Liver (tissue), 9 donors: ENCODE data around the gene PSME3IP1. TPM values are rescaled to one million over a fixed set of nuclear protein-coding genes. Genes with fewer than 3 reads are reported as not detected.

ENCODE experiments used
- DNase-seq: peaks from one replicate; pipeline ENCODE4 v3.0.0-alpha.2; 2017; ENCODE audit warnings: low spot score
- H3K27ac ChIP-seq, 2 donors: one replicate each; pipeline ENCODE4 v1.7.0; 2013; ENCODE audit warnings: inconsistent platforms in 2 of 2, low read length in 2 of 2, control low read depth in 1 of 2, low read depth in 1 of 2, mild to moderate bottlenecking in 1 of 2
- H3K27me3 ChIP-seq, 4 donors: one replicate each; pipeline versions ENCODE4 v1.6.1 to v1.7.0; 2013; ENCODE audit warnings: low read length in 3 of 4, inconsistent platforms in 1 of 4, mild to moderate bottlenecking in 1 of 4, moderate library complexity in 1 of 4; ENCODE audit not compliant: control insufficient read depth in 4 of 4, insufficient read depth in 4 of 4
- H3K36me3 ChIP-seq, 4 donors: one replicate each; pipeline versions ENCODE4 v1.6.1 to v1.7.0; 2013; ENCODE audit warnings: low read length in 3 of 4, mild to moderate bottlenecking in 3 of 4, low read depth in 1 of 4, moderate library complexity in 1 of 4; ENCODE audit not compliant: control insufficient read depth in 4 of 4, insufficient read depth in 3 of 4
- H3K4me1 ChIP-seq, 4 donors: one replicate each; pipeline versions ENCODE4 v1.6.1 to v1.7.0; 2013; ENCODE audit warnings: low read length in 3 of 4, mild to moderate bottlenecking in 3 of 4, moderate library complexity in 1 of 4; ENCODE audit not compliant: control insufficient read depth in 4 of 4, insufficient read depth in 4 of 4
- H3K4me3 ChIP-seq, 3 donors: one replicate each; pipeline versions ENCODE4 v1.6.1 to v1.7.0; 2013; ENCODE audit warnings: low read length in 3 of 3, control low read depth in 1 of 3, low read depth in 1 of 3, mild to moderate bottlenecking in 1 of 3
- H3K9ac ChIP-seq, 2 donors: one replicate each; pipeline ENCODE4 v1.7.0; 2013; ENCODE audit warnings: low read length in 2 of 2, mild to moderate bottlenecking in 2 of 2, moderate library complexity in 2 of 2, control low read depth in 1 of 2, low read depth in 1 of 2
- H3K9me3 ChIP-seq, 4 donors: one replicate each; pipeline versions ENCODE4 v1.6.1 to v1.7.0; 2013; ENCODE audit warnings: low read length in 3 of 4; ENCODE audit not compliant: control insufficient read depth in 4 of 4
- EGR1 ChIP-seq, 2 donors: IDR thresholded peaks; 2 replicates each; pipeline ENCODE4 v1.6.1; 2016 to 2018; ENCODE audit warnings: antibody characterized with exemption in 2 of 2, low read depth in 2 of 2
- FOXA1 ChIP-seq: IDR thresholded peaks from 2 replicates; pipeline ENCODE4 v1.6.1; 2016; ENCODE audit warnings: antibody characterized with exemption
- FOXA2 ChIP-seq: IDR thresholded peaks from 2 replicates; pipeline ENCODE4 v1.6.1; 2016; ENCODE audit warnings: antibody characterized with exemption
- GABPA ChIP-seq, 2 donors: IDR thresholded peaks in 1 of 2; conservative IDR thresholded peaks in 1 of 2; 2 replicates each; pipeline ENCODE4 v1.6.1; 2016; ENCODE audit warnings: antibody characterized with exemption in 2 of 2, mild to moderate bottlenecking in 1 of 2, moderate library complexity in 1 of 2
- HNF4A ChIP-seq, 2 donors: conservative IDR thresholded peaks; 2 replicates each; pipeline ENCODE4 v1.6.1; 2016; ENCODE audit warnings: antibody characterized with exemption in 2 of 2, mild to moderate bottlenecking in 2 of 2
- HNF4G ChIP-seq: IDR thresholded peaks from 2 replicates; pipeline ENCODE4 v1.6.1; 2016; ENCODE audit warnings: antibody characterized with exemption
- JUND ChIP-seq, 2 donors: IDR thresholded peaks; 2 replicates each; pipeline ENCODE4 v1.6.1; 2016; ENCODE audit warnings: antibody characterized with exemption in 2 of 2
- NR2F2 ChIP-seq: IDR thresholded peaks from 2 replicates; pipeline ENCODE4 v1.6.1; 2016; ENCODE audit warnings: antibody characterized with exemption
- RAD21 ChIP-seq, 2 donors: IDR thresholded peaks; 2 replicates each; pipeline ENCODE4 v1.6.1; 2016; ENCODE audit warnings: antibody characterized with exemption in 2 of 2, mild to moderate bottlenecking in 2 of 2
- RXRA ChIP-seq, 2 donors: IDR thresholded peaks; 2 replicates each; pipeline ENCODE4 v1.6.1; 2017 to 2018; ENCODE audit warnings: antibody characterized with exemption in 2 of 2, mild to moderate bottlenecking in 1 of 2
- SP1 ChIP-seq: IDR thresholded peaks from 2 replicates; pipeline ENCODE4 v1.6.1; 2018; ENCODE audit warnings: antibody characterized with exemption, mild to moderate bottlenecking
- TAF1 ChIP-seq: conservative IDR thresholded peaks from 2 replicates; pipeline ENCODE4 v1.6.1; 2016; ENCODE audit warnings: antibody characterized with exemption, mild to moderate bottlenecking
- YY1 ChIP-seq: IDR thresholded peaks from 2 replicates; pipeline ENCODE4 v1.6.1; 2016; ENCODE audit warnings: antibody characterized with exemption, mild to moderate bottlenecking
- WGBS: extraction: QIAGEN DNeasy Blood & Tissue Kit; methylation state at CpG from one replicate; pipeline ENCODE4 v1.1.7; 2013; 5-methylcytosine and 5-hydroxymethylcytosine counted together
- polyA plus RNA-seq, 2 donors: library from polyadenylated mRNA; stranded (reverse) in 1 of 2; unstranded in 1 of 2; fragments of 200-250 nt in 1 of 2; fragments of >200 nt in 1 of 2; fragmentation: Nextera tagmentation in 1 of 2; extraction: Ambion mirVana in 1 of 2; gene quantifications; one replicate each; pipeline versions ENCODE4 v1.2.1 to v1.2.3, GENCODE V29; 2013 to 2015
- total RNA-seq, 2 donors: library from RNA; depleted of rRNA; stranded (reverse); fragments of >200 nt; gene quantifications; one replicate each; pipeline ENCODE4 v1.2.3, GENCODE V29; 2014
- TF ChIP-seq, protein P1 (sequence below): IDR thresholded peaks from 2 replicates; pipeline ENCODE4 v1.6.1; 2016; ENCODE audit warnings: antibody characterized with exemption
- TF ChIP-seq, protein P2 (sequence below): fragments of 150-350 bp; IDR thresholded peaks from 2 replicates; pipeline ENCODE4 v1.5.1; 2017; ENCODE audit warnings: improper control_type of control experiment, low read depth, low read length; ENCODE audit not compliant: missing input control
- TF ChIP-seq, protein P3 (sequence below): IDR thresholded peaks from 2 replicates; pipeline ENCODE4 v1.6.1; 2016; ENCODE audit warnings: antibody characterized with exemption, mild to moderate bottlenecking
- TF ChIP-seq, protein P4 (sequence below): IDR thresholded peaks from 2 replicates; pipeline ENCODE4 v1.6.1; 2016; ENCODE audit warnings: antibody characterized with exemption
- TF ChIP-seq, protein P5 (sequence below): IDR thresholded peaks from 2 replicates; pipeline ENCODE4 v1.6.1; 2016; ENCODE audit warnings: antibody characterized with exemption
- donor health status: healthy.
- donor health status: healthy.
- donor health status: healthy.
- donor health status: healthy.
- donor health status: healthy.

The PSME3IP1 gene
- total and polyA plus RNA-seq, 4 donors = 25.0 to 34.7 (median 25.8) TPM

DNA sequence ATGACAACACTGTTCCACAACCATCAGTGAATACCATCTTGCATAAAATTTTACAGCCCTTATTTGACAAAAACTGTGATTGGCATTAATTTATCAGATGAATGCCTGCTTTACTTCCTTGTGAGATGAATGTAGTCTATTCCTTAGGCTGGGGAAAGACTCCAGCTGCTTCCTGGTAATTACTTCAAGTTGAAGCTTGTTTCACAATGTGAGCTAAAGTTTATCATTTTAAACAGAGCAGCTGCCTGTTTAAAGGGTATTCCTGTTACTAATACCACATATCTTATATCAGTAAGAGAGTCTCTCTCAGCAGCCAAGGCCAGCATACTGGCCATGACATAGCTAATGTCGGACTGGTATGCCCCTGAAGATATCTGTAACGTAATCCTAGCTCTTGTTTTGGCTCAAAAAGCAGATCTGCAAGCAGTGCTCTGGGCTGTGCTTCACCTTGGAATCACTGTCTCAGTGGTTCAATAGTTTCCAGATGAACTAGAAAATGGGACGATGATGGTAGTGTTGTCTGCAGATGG lies 46.0 kb upstream of the PSME3IP1 start:
- no peaks in the 10 kb centered on the region for H3K9me3 ChIP-seq
- no peaks in the 10 kb centered on the region for H3K27me3 ChIP-seq
- no peak overlapping the region for H3K27ac ChIP-seq
- 96% methylated on average over 3 of the region's 3 CpGs for WGBS
- DNase-seq = no peak
- TF ChIP-seq GABPA (IDR thresholded peaks at IDR 0.05 in 1 of 2, conservative IDR thresholded peaks at IDR 0.05 in 1 of 2) (no peak), JUND (IDR thresholded peaks at IDR 0.05) (no peak), NR2F2 (no peak), HNF4G (no peak)
- TF ChIP-seq, protein P1, sequence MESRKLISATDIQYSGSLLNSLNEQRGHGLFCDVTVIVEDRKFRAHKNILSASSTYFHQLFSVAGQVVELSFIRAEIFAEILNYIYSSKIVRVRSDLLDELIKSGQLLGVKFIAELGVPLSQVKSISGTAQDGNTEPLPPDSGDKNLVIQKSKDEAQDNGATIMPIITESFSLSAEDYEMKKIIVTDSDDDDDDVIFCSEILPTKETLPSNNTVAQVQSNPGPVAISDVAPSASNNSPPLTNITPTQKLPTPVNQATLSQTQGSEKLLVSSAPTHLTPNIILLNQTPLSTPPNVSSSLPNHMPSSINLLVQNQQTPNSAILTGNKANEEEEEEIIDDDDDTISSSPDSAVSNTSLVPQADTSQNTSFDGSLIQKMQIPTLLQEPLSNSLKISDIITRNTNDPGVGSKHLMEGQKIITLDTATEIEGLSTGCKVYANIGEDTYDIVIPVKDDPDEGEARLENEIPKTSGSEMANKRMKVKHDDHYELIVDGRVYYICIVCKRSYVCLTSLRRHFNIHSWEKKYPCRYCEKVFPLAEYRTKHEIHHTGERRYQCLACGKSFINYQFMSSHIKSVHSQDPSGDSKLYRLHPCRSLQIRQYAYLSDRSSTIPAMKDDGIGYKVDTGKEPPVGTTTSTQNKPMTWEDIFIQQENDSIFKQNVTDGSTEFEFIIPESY = no peak
- H3K36me3 ChIP-seq = peaks cover 17 to 78% (median 60%) of the 10 kb centered on the region in 4 donors
- no peaks in the 10 kb centered on the region for H3K4me1 ChIP-seq
- no peak overlapping the region for H3K4me3 ChIP-seq
- H3K9ac ChIP-seq = no peak overlapping the region

DNA sequence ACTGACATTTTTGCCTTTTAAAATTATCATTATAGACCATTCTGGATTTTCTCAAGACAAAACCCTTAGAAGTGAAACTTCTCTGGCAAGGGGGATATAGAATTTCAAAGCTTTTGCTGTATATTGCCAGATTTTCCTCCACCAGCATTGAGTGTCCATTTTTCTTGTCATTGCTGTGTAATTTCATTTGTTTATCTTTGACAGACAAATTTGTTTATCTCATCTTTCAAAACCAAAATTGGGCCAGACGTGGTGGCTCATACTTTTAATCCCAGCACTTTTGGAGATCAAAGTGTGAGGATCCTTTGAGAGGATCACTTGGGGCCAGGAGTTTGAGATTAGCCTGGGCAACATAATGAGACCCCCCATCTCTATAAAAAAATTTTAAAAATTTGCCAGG lies 43.2 kb upstream of the PSME3IP1 start:
- no peaks in the 10 kb centered on the region for H3K27me3 ChIP-seq
- DNase-seq = no peak
- no peak overlapping the region for H3K4me3 ChIP-seq
- TF ChIP-seq RXRA (IDR thresholded peaks at IDR 0.05) (no peak), TAF1 (no peak), HNF4G (no peak), FOXA1 (no peak), RAD21 (IDR thresholded peaks at IDR 0.05) (no peak), EGR1 (IDR thresholded peaks at IDR 0.05; ENCODE audit: low read depth in 2 of 2) (no peak), YY1 (no peak), SP1 (no peak), FOXA2 (no peak), HNF4A (conservative IDR thresholded peaks at IDR 0.05) (no peak)
- TF ChIP-seq, protein P2, sequence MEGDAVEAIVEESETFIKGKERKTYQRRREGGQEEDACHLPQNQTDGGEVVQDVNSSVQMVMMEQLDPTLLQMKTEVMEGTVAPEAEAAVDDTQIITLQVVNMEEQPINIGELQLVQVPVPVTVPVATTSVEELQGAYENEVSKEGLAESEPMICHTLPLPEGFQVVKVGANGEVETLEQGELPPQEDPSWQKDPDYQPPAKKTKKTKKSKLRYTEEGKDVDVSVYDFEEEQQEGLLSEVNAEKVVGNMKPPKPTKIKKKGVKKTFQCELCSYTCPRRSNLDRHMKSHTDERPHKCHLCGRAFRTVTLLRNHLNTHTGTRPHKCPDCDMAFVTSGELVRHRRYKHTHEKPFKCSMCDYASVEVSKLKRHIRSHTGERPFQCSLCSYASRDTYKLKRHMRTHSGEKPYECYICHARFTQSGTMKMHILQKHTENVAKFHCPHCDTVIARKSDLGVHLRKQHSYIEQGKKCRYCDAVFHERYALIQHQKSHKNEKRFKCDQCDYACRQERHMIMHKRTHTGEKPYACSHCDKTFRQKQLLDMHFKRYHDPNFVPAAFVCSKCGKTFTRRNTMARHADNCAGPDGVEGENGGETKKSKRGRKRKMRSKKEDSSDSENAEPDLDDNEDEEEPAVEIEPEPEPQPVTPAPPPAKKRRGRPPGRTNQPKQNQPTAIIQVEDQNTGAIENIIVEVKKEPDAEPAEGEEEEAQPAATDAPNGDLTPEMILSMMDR = no peak
- TF ChIP-seq, protein P1 = no peak
- TF ChIP-seq, protein P3, sequence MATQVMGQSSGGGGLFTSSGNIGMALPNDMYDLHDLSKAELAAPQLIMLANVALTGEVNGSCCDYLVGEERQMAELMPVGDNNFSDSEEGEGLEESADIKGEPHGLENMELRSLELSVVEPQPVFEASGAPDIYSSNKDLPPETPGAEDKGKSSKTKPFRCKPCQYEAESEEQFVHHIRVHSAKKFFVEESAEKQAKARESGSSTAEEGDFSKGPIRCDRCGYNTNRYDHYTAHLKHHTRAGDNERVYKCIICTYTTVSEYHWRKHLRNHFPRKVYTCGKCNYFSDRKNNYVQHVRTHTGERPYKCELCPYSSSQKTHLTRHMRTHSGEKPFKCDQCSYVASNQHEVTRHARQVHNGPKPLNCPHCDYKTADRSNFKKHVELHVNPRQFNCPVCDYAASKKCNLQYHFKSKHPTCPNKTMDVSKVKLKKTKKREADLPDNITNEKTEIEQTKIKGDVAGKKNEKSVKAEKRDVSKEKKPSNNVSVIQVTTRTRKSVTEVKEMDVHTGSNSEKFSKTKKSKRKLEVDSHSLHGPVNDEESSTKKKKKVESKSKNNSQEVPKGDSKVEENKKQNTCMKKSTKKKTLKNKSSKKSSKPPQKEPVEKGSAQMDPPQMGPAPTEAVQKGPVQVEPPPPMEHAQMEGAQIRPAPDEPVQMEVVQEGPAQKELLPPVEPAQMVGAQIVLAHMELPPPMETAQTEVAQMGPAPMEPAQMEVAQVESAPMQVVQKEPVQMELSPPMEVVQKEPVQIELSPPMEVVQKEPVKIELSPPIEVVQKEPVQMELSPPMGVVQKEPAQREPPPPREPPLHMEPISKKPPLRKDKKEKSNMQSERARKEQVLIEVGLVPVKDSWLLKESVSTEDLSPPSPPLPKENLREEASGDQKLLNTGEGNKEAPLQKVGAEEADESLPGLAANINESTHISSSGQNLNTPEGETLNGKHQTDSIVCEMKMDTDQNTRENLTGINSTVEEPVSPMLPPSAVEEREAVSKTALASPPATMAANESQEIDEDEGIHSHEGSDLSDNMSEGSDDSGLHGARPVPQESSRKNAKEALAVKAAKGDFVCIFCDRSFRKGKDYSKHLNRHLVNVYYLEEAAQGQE = no peak
- TF ChIP-seq, protein P4, sequence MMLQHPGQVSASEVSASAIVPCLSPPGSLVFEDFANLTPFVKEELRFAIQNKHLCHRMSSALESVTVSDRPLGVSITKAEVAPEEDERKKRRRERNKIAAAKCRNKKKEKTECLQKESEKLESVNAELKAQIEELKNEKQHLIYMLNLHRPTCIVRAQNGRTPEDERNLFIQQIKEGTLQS = no peak
- TF ChIP-seq, protein P5, sequence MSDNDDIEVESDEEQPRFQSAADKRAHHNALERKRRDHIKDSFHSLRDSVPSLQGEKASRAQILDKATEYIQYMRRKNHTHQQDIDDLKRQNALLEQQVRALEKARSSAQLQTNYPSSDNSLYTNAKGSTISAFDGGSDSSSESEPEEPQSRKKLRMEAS = no peak
- H3K4me1 ChIP-seq = no peaks in the 10 kb centered on the region
- WGBS = 78% methylated on average over 1 of the region's 1 CpG
- no peak overlapping the region for H3K27ac ChIP-seq
- H3K9me3 ChIP-seq = no peaks in the 10 kb centered on the region
- no peak overlapping the region for H3K9ac ChIP-seq
- H3K36me3 ChIP-seq = peaks cover 26 to 78% (median 64%) of the 10 kb centered on the region in 4 donors
